NCI-H1436 (cell line): ENCODE results near the gene MARS1.
A peak's percentile ranks its signal among the peaks of the same experiment; 100 is the strongest.
"Not testable (repeated sequence)": the region's sequence is repeated elsewhere in the genome, so short reads cannot be mapped to it uniquely, and the experiment has no call there.

Source experiments
- DNase-seq: peaks from one replicate; lab custom pipeline; 2025; lab: John Stamatoyannopoulos, UW

The MARS1 gene

DNA sequence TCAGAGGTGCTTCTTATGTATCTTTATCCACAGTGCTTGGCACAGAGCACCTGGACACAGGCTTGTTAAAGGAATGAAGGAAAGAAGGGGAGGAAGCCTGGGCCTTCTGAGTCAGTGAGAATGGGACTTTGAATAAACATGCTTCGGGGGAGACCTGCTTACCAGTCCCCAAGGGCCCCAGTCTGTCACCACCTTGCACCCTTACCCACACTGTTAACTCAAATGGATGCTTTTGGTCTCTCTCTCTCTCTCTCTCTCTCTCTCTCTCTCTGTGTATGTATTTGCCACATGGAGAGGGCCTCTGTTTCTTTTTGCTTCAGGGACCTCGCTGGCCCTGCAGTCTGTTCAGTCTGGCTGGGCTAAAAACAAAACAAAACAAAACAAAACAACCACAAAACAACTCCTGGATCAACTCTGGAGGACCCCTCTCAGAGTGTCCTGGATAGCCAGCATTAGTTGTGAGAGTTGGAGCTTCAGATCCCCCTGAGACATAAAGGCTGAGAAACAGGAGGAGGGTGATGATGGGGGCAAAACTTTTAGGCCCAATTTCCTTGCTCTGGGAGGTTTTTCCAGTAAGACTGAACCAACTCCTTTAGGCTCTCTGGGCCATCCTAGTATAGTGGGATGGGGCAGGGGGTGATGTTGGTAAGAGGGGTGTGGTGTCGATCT lies 63.9 kb downstream of the MARS1 start:
- no peak for DNase-seq

DNA sequence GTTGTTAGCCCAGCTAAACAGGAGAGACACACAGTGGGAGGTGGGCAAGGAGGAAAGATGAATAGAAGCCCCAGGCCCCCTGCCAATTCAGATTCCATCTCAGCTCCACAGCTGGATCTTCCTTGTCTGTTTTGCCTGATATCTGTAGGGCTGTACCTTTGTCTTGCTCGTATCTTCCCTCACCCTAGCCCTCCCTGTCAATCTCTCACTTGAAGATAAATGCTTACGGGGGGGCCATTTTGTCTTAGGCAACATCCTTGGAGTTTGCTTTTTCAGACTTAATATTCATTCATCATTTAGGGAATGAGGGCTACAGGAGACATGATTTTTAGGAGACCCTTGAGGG lies 64.4 kb downstream of the MARS1 start:
- no peak for DNase-seq

DNA sequence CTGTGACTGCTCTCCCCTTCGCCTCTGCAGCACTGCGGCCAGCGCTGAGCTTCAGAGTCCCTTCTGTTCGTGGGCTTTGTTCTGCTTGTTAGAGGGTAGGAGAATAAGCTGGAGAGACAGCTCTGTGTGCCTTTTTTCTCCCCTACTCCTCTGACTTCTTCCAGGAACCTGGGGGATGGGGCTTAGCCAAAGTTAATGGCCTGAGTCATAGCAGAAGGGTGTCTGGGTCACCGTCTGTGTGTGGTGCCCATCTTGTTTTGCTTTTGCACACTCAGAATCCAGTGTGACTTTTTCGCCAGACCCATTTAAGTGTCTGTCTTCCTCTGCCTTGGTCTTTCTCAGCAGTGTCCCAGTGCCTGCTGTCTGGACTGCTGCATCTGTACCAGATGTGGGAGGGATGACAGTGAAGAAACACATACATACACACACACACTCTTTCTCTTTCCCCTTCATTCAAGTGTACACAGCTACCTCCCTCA lies 65.0 kb downstream of the MARS1 start:
- DNase-seq, result no peak

DNA sequence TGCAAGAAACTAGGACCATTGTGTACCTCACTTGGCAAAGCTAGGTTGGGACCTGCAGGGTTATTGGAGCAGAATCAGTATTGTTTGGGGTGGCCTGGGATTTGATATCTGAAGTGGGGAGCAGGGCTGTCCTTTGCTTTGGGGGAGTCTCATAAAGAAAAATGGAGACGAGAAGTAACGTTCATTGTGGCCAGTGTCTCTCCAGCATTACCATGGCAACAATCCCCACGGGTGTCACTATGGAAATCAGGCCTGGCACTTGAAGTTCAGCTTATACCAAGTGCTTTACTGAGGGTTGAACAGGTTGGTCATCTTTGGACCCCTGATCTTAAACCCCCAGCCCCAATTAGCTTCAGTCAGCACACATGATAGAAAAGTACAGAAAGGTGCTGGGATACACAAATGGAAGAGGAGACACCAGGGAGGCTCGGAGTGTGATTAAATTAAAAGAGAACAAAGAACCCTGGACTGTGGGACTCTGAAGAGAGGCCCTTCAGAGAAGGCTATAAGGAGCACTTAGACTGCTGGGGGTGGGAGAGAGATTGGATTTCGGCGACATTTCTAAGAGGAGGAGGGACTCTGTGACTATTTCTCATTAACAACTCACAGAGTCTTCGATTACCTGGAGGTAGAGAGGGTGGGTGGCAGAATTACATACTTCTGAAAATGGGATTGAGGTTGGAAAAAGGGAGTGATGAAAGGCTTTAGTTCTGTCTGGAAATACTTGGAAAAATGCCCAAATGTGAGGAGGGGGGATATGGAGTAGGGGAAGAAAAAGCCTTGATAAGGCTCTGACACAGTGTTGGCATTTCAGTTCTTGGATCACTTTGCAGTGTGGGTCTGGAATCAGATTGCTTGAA lies 65.7 kb downstream of the MARS1 start:
- DNase-seq, result peak; percentile 69

DNA sequence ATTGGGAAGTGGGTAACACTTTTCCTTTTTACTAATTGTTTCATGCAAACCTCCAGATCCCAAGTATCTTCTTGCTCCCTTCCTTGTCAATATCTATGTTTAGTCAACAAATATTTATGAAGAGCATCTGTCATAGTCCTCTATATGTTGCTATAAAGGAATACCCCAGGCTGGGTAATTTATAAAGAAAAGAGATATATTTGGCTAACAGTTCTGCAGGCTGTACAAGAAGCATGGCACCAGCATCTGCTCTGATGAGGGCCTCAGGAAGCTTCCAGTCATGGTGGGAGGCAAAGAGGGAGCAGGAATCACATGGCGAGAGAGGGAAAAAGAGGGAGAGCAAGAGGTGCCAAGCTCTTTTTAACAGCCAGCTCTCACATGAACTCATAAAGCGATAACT lies 66.6 kb downstream of the MARS1 start:
- DNase-seq, result no peak

DNA sequence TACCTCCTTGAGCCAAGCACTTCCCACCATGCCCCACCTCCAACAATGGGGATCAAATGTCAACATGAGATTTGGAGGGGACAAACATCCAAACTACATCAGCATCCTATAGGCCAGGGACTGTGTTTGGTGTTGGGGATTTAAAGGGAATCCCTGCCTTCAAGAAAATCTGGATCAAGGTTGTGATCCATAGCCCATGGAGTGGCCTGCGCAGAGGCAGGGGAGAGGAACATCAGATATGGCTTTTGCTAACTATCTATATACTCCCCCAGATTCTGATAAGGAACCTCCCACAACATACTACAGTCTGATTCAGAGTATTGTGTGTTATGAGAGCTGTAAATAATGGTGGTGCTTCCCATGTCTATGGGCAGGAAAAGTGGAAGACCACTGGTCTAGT lies 67.0 kb downstream of the MARS1 start:
- no peak for DNase-seq

DNA sequence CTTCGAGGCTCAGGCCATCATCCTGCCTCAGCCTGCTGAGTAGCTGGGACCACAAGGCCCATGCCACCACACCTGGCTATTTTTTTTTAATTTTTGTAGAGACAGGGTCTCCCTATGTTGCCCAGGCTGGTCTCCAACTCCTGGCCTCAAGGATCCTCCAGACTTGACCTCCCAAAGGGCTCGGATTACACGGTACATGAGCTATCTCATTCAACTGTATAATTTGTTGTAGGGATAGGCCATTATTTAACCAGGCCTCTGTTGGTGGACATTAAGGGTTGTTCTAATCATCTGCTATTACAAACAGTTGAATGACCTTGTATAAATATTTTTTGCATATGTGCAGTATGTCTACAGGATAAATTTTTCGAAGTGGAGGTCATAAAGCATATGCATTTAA lies 71.0 kb downstream of the MARS1 start:
- DNase-seq, result no peak

DNA sequence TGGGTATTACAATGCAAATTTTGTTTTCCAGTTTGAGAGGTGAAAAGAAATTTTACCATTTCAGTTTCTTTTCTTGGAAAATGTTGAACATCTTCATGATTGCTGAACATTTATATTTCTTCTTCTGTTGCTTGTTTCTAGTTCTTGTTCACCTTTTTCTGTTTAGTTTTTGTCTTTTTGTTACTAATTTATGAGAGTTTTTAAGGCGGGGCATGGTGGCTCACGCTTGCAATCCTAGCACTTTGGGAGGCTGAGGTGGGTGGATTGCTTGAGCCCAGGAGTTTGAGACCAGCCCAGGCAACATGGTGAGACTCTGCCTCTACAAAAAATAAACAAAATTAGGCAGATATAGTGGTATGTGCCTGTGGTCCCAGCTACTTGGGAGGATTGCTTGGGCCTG lies 72.6 kb downstream of the MARS1 start:
- no peak for DNase-seq

DNA sequence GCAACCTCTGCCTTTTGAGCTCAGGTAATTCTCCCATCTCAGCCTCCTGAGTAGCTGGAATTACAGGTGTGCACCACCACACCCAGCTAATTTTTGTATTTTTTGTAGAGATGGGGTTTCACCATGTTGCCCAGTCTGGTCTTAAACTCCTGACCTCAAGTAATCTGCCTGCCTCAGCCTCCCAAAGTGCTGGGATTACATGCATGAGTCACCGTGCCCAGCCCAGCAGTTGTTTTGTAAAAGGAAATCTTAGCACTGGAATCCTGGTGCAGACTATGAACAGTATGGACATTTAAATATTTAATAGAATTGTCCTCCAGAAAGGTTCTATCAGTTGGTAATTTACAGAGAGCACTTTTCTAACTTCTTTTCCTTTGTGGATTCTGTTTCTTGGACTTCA lies 73.2 kb downstream of the MARS1 start:
- not testable (repeated sequence) for DNase-seq

DNA sequence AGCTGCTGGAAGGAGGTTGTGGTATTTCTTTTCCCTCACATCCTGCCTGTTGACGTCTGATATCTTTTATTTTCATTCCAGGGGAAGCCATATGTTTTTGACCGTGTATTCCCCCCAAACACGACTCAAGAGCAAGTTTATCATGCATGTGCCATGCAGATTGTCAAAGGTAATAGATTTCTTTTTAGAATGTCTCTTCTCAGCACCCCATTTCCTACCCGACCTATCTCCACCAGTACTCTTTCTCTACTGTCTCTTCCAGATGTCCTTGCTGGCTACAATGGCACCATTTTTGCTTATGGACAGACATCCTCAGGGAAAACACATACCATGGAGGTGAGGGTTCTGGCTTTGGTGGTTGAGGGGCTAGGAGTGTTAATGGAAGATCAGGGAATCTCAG lies 75.5 kb downstream of the MARS1 start:
- no peak for DNase-seq

DNA sequence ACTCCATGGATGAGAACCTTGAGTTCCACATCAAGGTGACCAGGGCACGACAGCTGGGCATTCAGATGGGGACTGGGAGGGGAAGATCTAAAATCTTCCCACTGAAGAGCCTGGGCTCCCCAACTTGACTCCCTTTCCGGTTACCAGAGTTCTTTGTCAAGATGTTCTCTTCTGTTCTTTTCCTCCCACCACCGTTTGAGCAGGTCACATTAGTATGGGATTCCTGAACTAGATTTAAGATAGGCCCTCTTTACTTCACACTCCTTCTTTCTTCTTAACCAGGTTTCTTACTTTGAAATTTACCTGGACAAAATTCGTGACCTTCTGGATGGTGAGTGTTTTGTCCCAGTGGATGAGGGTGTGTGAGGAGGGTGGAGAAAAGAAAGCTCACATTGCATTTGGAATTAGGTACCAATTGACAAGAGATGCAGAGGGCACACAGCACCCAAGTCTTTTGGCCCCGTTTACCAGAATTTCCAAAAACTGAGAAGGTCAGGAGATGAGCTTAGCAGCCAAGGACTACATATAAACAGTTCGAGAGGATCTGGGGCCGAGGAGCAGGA lies 76.4 kb downstream of the MARS1 start:
- DNase-seq, result no peak
